Measurements from ENCODE around the gene DNMBP. TPM values are rescaled to one million over a fixed set of nuclear protein-coding genes. Genes with fewer than 3 reads are reported as not detected.

The DNMBP gene
- total RNA-seq, 1 experiment from 2014 or later, result 39.3 TPM

- ChIA-PET POLR2A (no interaction called here), CTCF (no interaction called here)
- no peaks in the 10 kb centered on the region for H3K27me3 ChIP-seq (ENCODE audit: control insufficient read depth, insufficient read depth, low read length)
- no peak overlapping the region for H3K4me3 ChIP-seq (ENCODE audit: low read depth in 2 of 2, low read length in 2 of 2)
- no peak for TF ChIP-seq CTCF (IDR thresholded peaks at IDR 0.05)
- no peak for TF ChIP-seq REST (IDR thresholded peaks at IDR 0.05; ENCODE audit: insufficient read depth in 1 of 2, low read depth in 2 of 2, low read length in 1 of 2)
- no peak for TF ChIP-seq TCF7L2 (IDR thresholded peaks at IDR 0.05; ENCODE audit: low read depth, low read length)
- no peak for TF ChIP-seq POLR2AphosphoS5 (IDR thresholded peaks at IDR 0.05; ENCODE audit: low read depth, low read length)
- TF ChIP-seq SIN3A (IDR thresholded peaks at IDR 0.05; ENCODE audit: borderline replicate concordance, insufficient read depth, low read depth, low read length), result no peak
- ATAC-seq (peak; percentile 74; the same call in 1 of the 2 replicates), DNase-seq (ENCODE audit: low read depth, low spot score) (no peak)
- no peaks in the 10 kb centered on the region for H3K36me3 ChIP-seq (ENCODE audit: control insufficient read depth, insufficient read depth, low read length)
- no TSS peak for BruUV-seq (replicated peaks)
- intact Hi-C loops (cut with micrococcal nuclease; ENCODE audit: unreplicated experiment), result no loop called here
- H3K27ac ChIP-seq (ENCODE audit: low read length), result no peak overlapping the region
- H3K9me3 ChIP-seq (ENCODE audit: control insufficient read depth, insufficient read depth, low read depth, low read length), result no peaks in the 10 kb centered on the region
- in situ Hi-C loops (cut with HindIII; ENCODE audit: low pct_unique_long_range_greater_than_20kb, low sequenced_read_pairs), result no loop called here
- H3K4me1 ChIP-seq (ENCODE audit: control insufficient read depth, insufficient read depth, low read length), result no peaks in the 10 kb centered on the region
Measured at GRCh38 chr10:99834410-99834809, 175.3 kb downstream of the DNMBP start.

- in situ Hi-C loops (cut with HindIII; ENCODE audit: low pct_unique_long_range_greater_than_20kb, low sequenced_read_pairs), result no loop called here
- ChIA-PET CTCF (no interaction called here), POLR2A (no interaction called here)
- Histone ChIP-seq H3K27me3 (ENCODE audit: control insufficient read depth, insufficient read depth, low read length) (no peaks in the 10 kb centered on the region), H3K36me3 (ENCODE audit: control insufficient read depth, insufficient read depth, low read length) (no peaks in the 10 kb centered on the region), H3K4me1 (ENCODE audit: control insufficient read depth, insufficient read depth, low read length) (no peaks in the 10 kb centered on the region), H3K4me3 (ENCODE audit: low read depth in 2 of 2, low read length in 2 of 2) (no peak overlapping the region), H3K9me3 (ENCODE audit: control insufficient read depth, insufficient read depth, low read depth, low read length) (peaks cover 7% of the 10 kb centered on the region; the same call in 1 of the 2 replicates), H3K27ac (ENCODE audit: low read length) (no peak overlapping the region)
- BruUV-seq (replicated peaks), result no TSS peak
- TF ChIP-seq CTCF (IDR thresholded peaks at IDR 0.05) (no peak), TCF7L2 (IDR thresholded peaks at IDR 0.05; ENCODE audit: low read depth, low read length) (no peak), POLR2AphosphoS5 (IDR thresholded peaks at IDR 0.05; ENCODE audit: low read depth, low read length) (no peak), SIN3A (IDR thresholded peaks at IDR 0.05; ENCODE audit: borderline replicate concordance, insufficient read depth, low read depth, low read length) (no peak), REST (IDR thresholded peaks at IDR 0.05; ENCODE audit: insufficient read depth in 1 of 2, low read depth in 2 of 2, low read length in 1 of 2) (no peak)
- DNase-seq (ENCODE audit: low read depth, low spot score) (no peak), ATAC-seq (no peak)
- intact Hi-C loops (cut with micrococcal nuclease; ENCODE audit: unreplicated experiment), result no loop called here
Measured at GRCh38 chr10:99832439-99832838, 177.3 kb downstream of the DNMBP start.

Measured in Panc1 (cell line).